GM23248 (cell line): Measurements from ENCODE around the gene KCTD15.
"Not testable (repeated sequence)": the region's sequence is repeated elsewhere in the genome, so short reads cannot be mapped to it uniquely, and the experiment has no call there.

Experiments used
- EZH2 ChIP-seq: fragments of 200-600 bp; sonication (generic); IDR thresholded peaks from 2 replicates; pipeline ENCODE4 v1.6.1; 2018; ENCODE audit warnings: antibody characterized with exemption, mild to moderate bottlenecking; ENCODE audit not compliant: insufficient read depth, poor library complexity, severe bottlenecking
- EZH2phosphoT487 ChIP-seq: fragments of 200-600 bp; sonication (generic); IDR thresholded peaks from 2 replicates; pipeline ENCODE4 v1.6.1; 2018; ENCODE audit warnings: antibody characterized with exemption, moderate library complexity, mild to moderate bottlenecking, low read depth; ENCODE audit not compliant: insufficient read depth

DNA sequence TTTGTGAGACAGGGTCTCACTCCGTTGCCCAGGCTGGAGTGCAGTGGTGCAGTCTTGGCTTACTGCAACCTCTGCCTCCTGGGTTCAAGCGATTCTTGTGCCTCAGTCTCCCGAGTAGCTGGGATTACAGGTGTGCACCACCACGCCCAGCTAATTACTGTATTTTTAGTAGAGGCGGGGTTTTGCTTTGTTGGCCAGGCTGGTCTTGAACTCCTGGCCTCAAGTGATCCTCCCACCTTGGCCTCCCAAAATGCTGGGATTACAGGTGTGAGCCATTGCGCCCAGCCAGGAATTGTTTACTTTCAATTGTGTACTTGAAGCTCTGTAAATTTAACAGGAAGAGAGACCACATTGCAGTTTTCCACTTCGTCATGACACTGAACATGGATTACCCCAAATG is 22.4 kb downstream of the KCTD15 start:
- TF ChIP-seq EZH2, EZH2phosphoT487: not testable (repeated sequence)
